Uterus (tissue), 2 donors: ENCODE measurements around the gene UBE2O.
A peak's percentile ranks its signal among the peaks of the same experiment; 100 is the strongest.

ENCODE experiments used
- CTCF ChIP-seq, 4 experiments: fragments of 200-600 bp in 2 of 4; fragments of 450-650 bp in 2 of 4; sonication (generic) in 2 of 4; IDR thresholded peaks; one replicate each; pipeline ENCODE4 v1.5.1; 2016 to 2019; ENCODE audit warnings: antibody characterized with exemption in 4 of 4, mild to moderate bottlenecking in 2 of 4, moderate library complexity in 1 of 4
- POLR2A ChIP-seq, 2 donors: fragments of 450-650 bp; IDR thresholded peaks; one replicate each; pipeline ENCODE4 v1.6.1; 2016; ENCODE audit warnings: antibody characterized with exemption in 2 of 2, mild to moderate bottlenecking in 1 of 2, moderate library complexity in 1 of 2

- TF ChIP-seq CTCF (IDR thresholded peaks at IDR 0.05) (no peak), POLR2A (IDR thresholded peaks at IDR 0.05) (peak in 1 of 2 donors; percentile 10)
Measured at GRCh38 chr17:76382803-76383545, 70.0 kb downstream of the UBE2O start.
